CD4-positive, alpha-beta memory T cell (primary cell): Measurements from ENCODE around the gene SPEM1. TPM values are rescaled to one million over a fixed set of nuclear protein-coding genes. Genes with fewer than 3 reads are reported as not detected.
A peak's percentile ranks its signal among the peaks of the same experiment; 100 is the strongest.

Experiments
- CTCF ChIA-PET: fragments of 350-600 bp; sonication (Branson Sonifier 250); formaldehyde crosslinking; loops from one replicate; lab custom pipeline; 2021; ENCODE audit warnings: inconsistent platforms; ENCODE audit not compliant: partially characterized antibody; lab: Charles Lee
- POLR2A ChIA-PET: fragments of 350-600 bp; sonication (Branson Sonifier 250); formaldehyde crosslinking; loops from one replicate; lab custom pipeline; 2021; ENCODE audit not compliant: partially characterized antibody; lab: Charles Lee
- DNase-seq, 5 donors: peaks; one replicate each; pipeline versions ENCODE4 v3.0.0 to v3.0.0-alpha.2; 2020 to 2022; ENCODE audit warnings: mixed read lengths in 1 of 5
- H3K27ac ChIP-seq: one replicate; pipeline ENCODE4 v1.7.0; 2013; ENCODE audit warnings: low read depth, low read length
- H3K27me3 ChIP-seq: 2 replicates; pipeline ENCODE4 v1.7.0; 2013; ENCODE audit warnings: mild to moderate bottlenecking, low read length, moderate library complexity; ENCODE audit not compliant: insufficient read depth
- H3K36me3 ChIP-seq: 2 replicates; pipeline ENCODE4 v1.7.0; 2013; ENCODE audit warnings: mild to moderate bottlenecking, low read length, moderate library complexity; ENCODE audit not compliant: insufficient read depth
- H3K4me1 ChIP-seq: 2 replicates; pipeline ENCODE4 v1.7.0; 2013; ENCODE audit warnings: mild to moderate bottlenecking, low read length, moderate library complexity; ENCODE audit not compliant: insufficient read depth
- H3K4me3 ChIP-seq, 2 donors: one replicate each; pipeline ENCODE4 v1.7.0; 2013; ENCODE audit warnings: low read length in 2 of 2, mild to moderate bottlenecking in 1 of 2
- H3K9me3 ChIP-seq, 2 donors: one replicate each; pipeline ENCODE4 v1.7.0; 2013; ENCODE audit warnings: low read length in 2 of 2, control low read depth in 1 of 2; ENCODE audit not compliant: control insufficient read depth in 1 of 2
- H3K27ac Mint-ChIP-seq, 7 donors: one replicate each; pipeline ENCODE4 v1.8.0; 2020 to 2021; ENCODE audit warnings: mixed read lengths in 7 of 7, mild to moderate bottlenecking in 6 of 7, inconsistent platforms in 3 of 7, moderate library complexity in 3 of 7
- H3K27me3 Mint-ChIP-seq, 2 donors: one replicate each; pipeline ENCODE4 v1.8.0; 2020 to 2021; ENCODE audit warnings: mixed read lengths in 2 of 2
- H3K36me3 Mint-ChIP-seq, 2 donors: one replicate each; pipeline ENCODE4 v1.8.0; 2020 to 2021; ENCODE audit warnings: mixed read lengths in 2 of 2, inconsistent platforms in 1 of 2, mild to moderate bottlenecking in 1 of 2
- H3K4me1 Mint-ChIP-seq, 4 donors: one replicate each; pipeline ENCODE4 v1.8.0; 2020 to 2021; ENCODE audit warnings: mixed read lengths in 4 of 4, mild to moderate bottlenecking in 1 of 4
- H3K4me3 Mint-ChIP-seq, 8 donors: one replicate each; pipeline ENCODE4 v1.8.0; 2020 to 2021; ENCODE audit warnings: mixed read lengths in 8 of 8, mild to moderate bottlenecking in 7 of 8, moderate library complexity in 6 of 8, inconsistent platforms in 3 of 8
- H3K9me3 Mint-ChIP-seq, 8 donors: one replicate each; pipeline ENCODE4 v1.8.0; 2020 to 2021; ENCODE audit warnings: mixed read lengths in 8 of 8, mild to moderate bottlenecking in 5 of 8, inconsistent platforms in 3 of 8, moderate library complexity in 1 of 8
- intact Hi-C: fragments of 100-400 bp; cut with micrococcal nuclease; formaldehyde crosslinking; loops from one replicate; pipeline ENCODE4 v1.15.1; 2023
- polyA plus RNA-seq, 2 donors: library from polyadenylated mRNA; unstranded; fragments of 300-500 nt; fragmentation: Illumina TruSeq; gene quantifications; one replicate each; pipeline ENCODE4 v1.2.3, GENCODE V29; 2021
- total RNA-seq, 2 experiments: library from RNA; stranded (reverse); gene quantifications; one replicate each; pipeline ENCODE4 v1.2.3, GENCODE V29; 2021

The SPEM1 gene
- total and polyA plus RNA-seq, 4 experiments from 2014 or later = not detected

- peak in 2 of 5 donors; percentile 66 to 73 for DNase-seq
- Histone ChIP-seq H3K4me1 (peaks cover 44% of the 10 kb centered on the region), H3K4me3 (peak overlapping the region; percentile 89), H3K36me3 (no peaks in the 10 kb centered on the region), H3K9me3 (no peaks in the 10 kb centered on the region), H3K27ac (peak overlapping the region; percentile 86), H3K27me3 (peaks cover 22% of the 10 kb centered on the region)
- intact Hi-C loops = loop anchor here (1.0 to 2.0 kb wide), 11 partner anchors 19 to 389 kb away; partner anchors contain the start of genes PHF23, PLSCR3, POLR2A and TMEM256
- ChIA-PET CTCF (interaction anchor here (0.7 to 5.4 kb wide), 42 partner anchors 8 to 253 kb away, joined by 3 to 88 read pairs (median 8); partner anchors contain the start of genes ACAP1, KCTD11, MPDU1 and NEURL4), POLR2A (interaction anchor here (0.5 to 9.3 kb wide), 41 partner anchors 10 to 421 kb away, joined by 3 to 176 read pairs (median 5); partner anchors contain the start of genes ACAP1, CD68, CHRNB1 and GPS2)
- Mint-ChIP-seq H3K4me3 (peak overlapping the region; percentile 89 to 96 (median 94)), H3K4me1 (peaks cover 25 to 54% (median 36%) of the 10 kb centered on the region in 4 donors), H3K9me3 (no peaks in the 10 kb centered on the region), H3K27ac (peak overlapping the region; percentile 94 to 99 (median 97)), H3K36me3 (peaks cover 5 to 9% of the 10 kb centered on the region in 2 donors), H3K27me3 (peaks cover 13 to 14% of the 10 kb centered on the region in 2 donors)
Observed at GRCh38 chr17:7435676-7436555, 15.8 kb downstream of the SPEM1 start.

- peaks cover 5 to 9% of the 10 kb centered on the region in 2 donors for H3K36me3 Mint-ChIP-seq
- ChIA-PET POLR2A (interaction anchor here (0.7 to 9.3 kb wide), 43 partner anchors 9 to 420 kb away, joined by 3 to 176 read pairs (median 5); partner anchors contain the start of genes ACAP1, CD68, CHRNB1 and GPS2), CTCF (interaction anchor here (0.8 to 5.4 kb wide), 47 partner anchors 10 to 391 kb away, joined by 3 to 88 read pairs (median 7); partner anchors contain the start of genes ACAP1, KCTD11, MPDU1 and NEURL4)
- no peaks in the 10 kb centered on the region for H3K9me3 Mint-ChIP-seq
- peaks cover 26% of the 10 kb centered on the region for H3K27me3 ChIP-seq
- intact Hi-C loops = loop anchor here (1.0 to 2.0 kb wide), 6 partner anchors 43 to 390 kb away; partner anchors contain the start of genes KCTD11, SENP3 and ZBTB4
- peaks cover 16% of the 10 kb centered on the region in 2 donors for H3K27me3 Mint-ChIP-seq
- peak overlapping the region; percentile 89 to 96 (median 94) for H3K4me3 Mint-ChIP-seq
- no peaks in the 10 kb centered on the region for H3K36me3 ChIP-seq
- peak; percentile 81 to 86 (median 84) for DNase-seq
- peak overlapping the region; percentile 89 for H3K4me3 ChIP-seq
- no peaks in the 10 kb centered on the region for H3K9me3 ChIP-seq
- peak overlapping the region; percentile 94 to 99 (median 97) for H3K27ac Mint-ChIP-seq
- peaks cover 47% of the 10 kb centered on the region for H3K4me1 ChIP-seq
- peaks cover 25 to 54% (median 36%) of the 10 kb centered on the region in 4 donors for H3K4me1 Mint-ChIP-seq
- peak overlapping the region; percentile 86 for H3K27ac ChIP-seq
Observed at GRCh38 chr17:7436556-7437368, 16.6 kb downstream of the SPEM1 start.

DNA sequence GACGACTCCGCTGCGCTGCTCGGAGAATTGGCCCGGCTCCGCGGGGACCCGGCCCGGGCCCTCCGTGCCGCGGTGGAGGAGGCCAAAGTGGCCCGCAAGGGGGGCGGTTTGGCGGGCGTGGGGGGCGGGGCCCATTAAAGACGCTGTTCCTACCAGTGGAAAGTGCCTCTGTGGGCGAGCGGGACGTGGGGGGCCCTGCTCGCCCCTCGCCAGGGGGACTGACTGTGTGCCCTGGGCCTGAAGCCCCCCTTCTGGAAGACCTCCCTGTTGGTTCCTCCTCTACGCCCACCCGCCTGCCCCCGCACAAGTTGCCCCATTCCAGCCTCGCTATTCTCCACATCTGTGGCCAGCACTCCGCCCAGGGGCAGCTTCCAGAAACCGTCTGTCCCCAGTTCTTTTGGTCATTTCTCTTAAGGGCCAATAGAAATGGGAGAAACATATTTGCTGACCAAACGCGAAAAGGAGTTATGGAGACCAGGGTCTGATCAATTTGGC, 17.3 kb downstream of the SPEM1 start:
- ChIA-PET POLR2A (interaction anchor here (0.8 to 9.3 kb wide), 36 partner anchors 8 to 392 kb away, joined by 3 to 176 read pairs (median 7); partner anchors contain the start of genes ACAP1, CHRNB1, KCTD11 and NEURL4), CTCF (interaction anchor here (0.8 to 5.4 kb wide), 42 partner anchors 10 to 391 kb away, joined by 3 to 88 read pairs (median 7); partner anchors contain the start of genes ACAP1, KCTD11, MPDU1 and NEURL4)
- intact Hi-C loops = loop anchor here (1.0 to 2.0 kb wide), 6 partner anchors 42 to 391 kb away; partner anchors contain the start of genes KCTD11, SENP3 and ZBTB4
- Histone ChIP-seq H3K27me3 (peaks cover 26% of the 10 kb centered on the region), H3K9me3 (no peaks in the 10 kb centered on the region), H3K36me3 (no peaks in the 10 kb centered on the region), H3K27ac (no peak overlapping the region), H3K4me1 (peaks cover 47% of the 10 kb centered on the region), H3K4me3 (no peak overlapping the region)
- Mint-ChIP-seq H3K4me3 (peak overlapping the region; percentile 69 to 96 (median 79)), H3K27me3 (peaks cover 21% of the 10 kb centered on the region in 2 donors), H3K27ac (peak overlapping the region in 2 of 7 donors; percentile 39 to 98), H3K4me1 (peaks cover 25 to 54% (median 37%) of the 10 kb centered on the region in 4 donors), H3K36me3 (peaks cover 5 to 9% of the 10 kb centered on the region in 2 donors), H3K9me3 (no peaks in the 10 kb centered on the region)
- peak in 1 of 5 donors; percentile 38 for DNase-seq

GRCh38 chr17:7437950-7438614, 18.0 kb downstream of the SPEM1 start:
- H3K9me3 Mint-ChIP-seq = no peaks in the 10 kb centered on the region

DNA sequence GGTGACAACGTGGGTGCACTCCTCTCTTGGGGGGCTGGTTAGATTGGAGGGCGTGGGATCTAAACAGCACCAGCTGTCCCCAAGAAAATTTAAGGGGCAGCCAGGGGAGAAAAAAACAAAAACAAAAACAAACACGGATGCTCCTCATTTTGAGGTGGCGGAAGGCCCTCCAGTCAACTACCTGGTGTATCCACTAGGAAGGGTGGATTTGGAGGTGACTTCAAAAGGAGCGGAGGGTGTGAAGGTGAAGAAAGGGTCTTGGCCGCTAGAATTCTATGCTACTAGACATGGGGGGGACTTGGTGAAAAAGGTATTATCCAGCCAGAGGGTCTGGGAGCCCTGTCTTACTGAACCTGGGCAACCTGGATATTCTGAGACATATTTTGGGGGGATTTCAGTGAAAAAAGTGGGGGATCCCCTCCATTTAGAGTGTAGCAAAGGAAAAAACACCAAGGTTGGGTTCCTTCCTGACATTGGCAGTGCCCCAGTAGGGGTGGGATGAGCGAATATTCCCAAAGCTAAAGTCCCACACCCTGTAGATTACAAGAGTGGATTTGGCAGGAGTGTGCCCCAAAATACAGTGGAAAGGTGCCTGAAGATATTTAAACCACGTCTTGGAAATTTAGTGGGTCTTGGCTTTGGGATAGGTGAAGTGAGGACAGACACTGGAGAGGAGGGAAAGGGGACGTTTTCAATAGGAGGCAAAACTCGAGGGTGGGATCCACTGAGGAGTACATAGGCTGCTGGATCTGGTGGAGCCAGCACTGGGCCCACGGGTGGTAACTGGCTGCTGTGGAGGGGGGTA, 18.7 kb downstream of the SPEM1 start:
- intact Hi-C loops = no loop called here
- peak in 1 of 5 donors; percentile 5 for DNase-seq
- Histone ChIP-seq H3K4me3 (no peak overlapping the region), H3K9me3 (no peaks in the 10 kb centered on the region), H3K27ac (no peak overlapping the region), H3K36me3 (no peaks in the 10 kb centered on the region), H3K4me1 (peaks cover 47% of the 10 kb centered on the region), H3K27me3 (peaks cover 30% of the 10 kb centered on the region)
- ChIA-PET CTCF (interaction anchor here (0.9 to 5.4 kb wide), 4 partner anchors 26 to 84 kb away, joined by 3 to 88 read pairs (median 28); partner anchors contain the start of genes KCTD11, POLR2A and TMEM95), POLR2A (interaction anchor here (0.9 to 9.3 kb wide), 9 partner anchors 17 to 248 kb away, joined by 3 to 176 read pairs (median 4); partner anchors contain the start of genes ACAP1, MPDU1, POLR2A and SENP3)
- Mint-ChIP-seq H3K27me3 (peaks cover 25 to 33% of the 10 kb centered on the region in 2 donors), H3K4me3 (peak overlapping the region; percentile 17 to 81 (median 68)), H3K9me3 (no peaks in the 10 kb centered on the region), H3K4me1 (peaks cover 25 to 54% (median 37%) of the 10 kb centered on the region in 4 donors), H3K27ac (peak overlapping the region in 4 of 7 donors; percentile 51 to 98 (median 69)), H3K36me3 (peaks cover 5 to 9% of the 10 kb centered on the region in 2 donors)

More at GRCh38 chr17:7437950-7438614, 18.0 kb downstream of the SPEM1 start:
- peaks cover 26% of the 10 kb centered on the region for H3K27me3 ChIP-seq
- H3K4me1 ChIP-seq = peaks cover 47% of the 10 kb centered on the region
- ChIA-PET CTCF (interaction anchor here (0.9 to 5.4 kb wide), 10 partner anchors 9 to 128 kb away, joined by 3 to 88 read pairs (median 28); partner anchors contain the start of genes KCTD11, POLR2A, SENP3 and TMEM256), POLR2A (interaction anchor here (1.2 to 9.3 kb wide), 10 partner anchors 18 to 249 kb away, joined by 3 to 176 read pairs (median 22); partner anchors contain the start of genes ACAP1, POLR2A, SENP3 and SLC35G6)
- H3K27me3 Mint-ChIP-seq = peaks cover 22 to 26% of the 10 kb centered on the region in 2 donors
- H3K27ac ChIP-seq = no peak overlapping the region
- H3K36me3 Mint-ChIP-seq = peaks cover 5 to 9% of the 10 kb centered on the region in 2 donors
- no peaks in the 10 kb centered on the region for H3K9me3 ChIP-seq
- H3K4me3 ChIP-seq = no peak overlapping the region
- peak overlapping the region in 4 of 7 donors; percentile 39 to 98 (median 79) for H3K27ac Mint-ChIP-seq
- peak overlapping the region; percentile 64 to 81 (median 79) for H3K4me3 Mint-ChIP-seq
- peaks cover 25 to 54% (median 37%) of the 10 kb centered on the region in 4 donors for H3K4me1 Mint-ChIP-seq
- DNase-seq = peak; percentile 25 to 65 (median 35)
- no peaks in the 10 kb centered on the region for H3K36me3 ChIP-seq
- intact Hi-C loops = loop anchor here (1.0 to 2.0 kb wide), 6 partner anchors 41 to 391 kb away; partner anchors contain the start of genes KCTD11, SENP3 and ZBTB4
